IPS-NIHi7 (cell line): ENCODE results near the gene ADIG.

Source experiments
- DNase-seq: peaks from one replicate; pipeline ENCODE4 v3.0.0; 2012; ENCODE audit warnings: mixed read lengths; ENCODE audit errors: extremely low spot score

Gene ADIG

DNA sequence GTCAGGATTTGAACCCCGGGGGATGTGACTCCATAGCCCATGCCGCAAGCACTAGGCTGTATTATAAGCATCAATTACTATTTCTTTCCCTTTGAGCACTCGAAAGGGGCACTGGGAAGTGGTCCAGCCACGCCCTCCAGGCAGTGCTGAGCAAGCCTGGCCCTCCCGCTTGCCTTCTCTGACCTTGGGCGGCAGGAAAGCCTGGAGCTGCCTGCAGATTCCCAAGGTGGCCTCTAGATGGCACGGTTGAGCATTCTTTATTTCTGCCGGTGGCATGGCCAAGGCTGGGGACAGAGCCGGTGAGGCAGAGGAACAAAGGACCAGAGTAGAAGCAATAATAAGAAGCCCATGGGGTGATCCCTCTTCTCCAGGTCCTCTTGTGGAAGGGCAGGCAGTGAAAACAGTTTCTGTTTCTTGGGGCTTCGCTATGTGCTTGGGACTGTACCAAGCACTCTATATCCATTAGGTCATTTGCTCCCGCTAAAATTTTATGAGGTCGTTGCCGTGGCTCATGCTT is 52.6 kb downstream of the ADIG start:
- DNase-seq: peak; percentile 92

- DNase-seq: no peak
Observed at GRCh38 chr20:38635721-38636288, 54.8 kb downstream of the ADIG start.
